HFFc6 (cell line): ENCODE measurements around the gene PLXNA3. TPM values are rescaled to one million over a fixed set of nuclear protein-coding genes. Genes with fewer than 3 reads are reported as not detected.

Experiments used
- DNase-seq: peaks from one replicate; pipeline ENCODE4 v3.0.0-alpha.2; 2018
- H3K27ac Mint-ChIP-seq: 2 replicates; pipeline ENCODE4 v1.8.0; 2020; ENCODE audit warnings: mild to moderate bottlenecking, mixed read lengths
- H3K27me3 Mint-ChIP-seq: 2 replicates; pipeline ENCODE4 v1.8.0; 2021; ENCODE audit warnings: mild to moderate bottlenecking, moderate library complexity, mixed read lengths; ENCODE audit not compliant: insufficient read depth
- H3K36me3 Mint-ChIP-seq: 2 replicates; pipeline ENCODE4 v1.8.0; 2021; ENCODE audit warnings: low read depth, mixed read lengths
- H3K4me1 Mint-ChIP-seq: 2 replicates; pipeline ENCODE4 v1.8.0; 2020; ENCODE audit warnings: low read depth, mixed read lengths
- H3K4me3 Mint-ChIP-seq: 2 replicates; pipeline ENCODE4 v1.8.0; 2020; ENCODE audit warnings: mild to moderate bottlenecking, moderate library complexity, mixed read lengths
- H3K9me3 Mint-ChIP-seq: 2 replicates; pipeline ENCODE4 v1.8.0; 2020; ENCODE audit warnings: mild to moderate bottlenecking, mixed read lengths
- total RNA-seq, 6 experiments: library from RNA; stranded (reverse); fragmentation: NEBNext Ultra II Directional; extraction: Animal tissue kit (Norgen Biotek cat#: 25700); gene quantifications; 2 replicates in 1 of 6; 3 replicates in 5 of 6; pipeline ENCODE4 v1.2.3, GENCODE V29; 2021
- TF ChIP-seq, protein P1 (sequence below): fragments of 200-600 bp; sonication (generic); IDR thresholded peaks from 2 replicates; pipeline ENCODE4 v1.5.0; 2021; ENCODE audit warnings: antibody characterized with exemption, mild to moderate bottlenecking

The PLXNA3 gene
- total RNA-seq, 6 experiments from 2014 or later = 66.2 to 98.7 (median 79.8) TPM

DNA sequence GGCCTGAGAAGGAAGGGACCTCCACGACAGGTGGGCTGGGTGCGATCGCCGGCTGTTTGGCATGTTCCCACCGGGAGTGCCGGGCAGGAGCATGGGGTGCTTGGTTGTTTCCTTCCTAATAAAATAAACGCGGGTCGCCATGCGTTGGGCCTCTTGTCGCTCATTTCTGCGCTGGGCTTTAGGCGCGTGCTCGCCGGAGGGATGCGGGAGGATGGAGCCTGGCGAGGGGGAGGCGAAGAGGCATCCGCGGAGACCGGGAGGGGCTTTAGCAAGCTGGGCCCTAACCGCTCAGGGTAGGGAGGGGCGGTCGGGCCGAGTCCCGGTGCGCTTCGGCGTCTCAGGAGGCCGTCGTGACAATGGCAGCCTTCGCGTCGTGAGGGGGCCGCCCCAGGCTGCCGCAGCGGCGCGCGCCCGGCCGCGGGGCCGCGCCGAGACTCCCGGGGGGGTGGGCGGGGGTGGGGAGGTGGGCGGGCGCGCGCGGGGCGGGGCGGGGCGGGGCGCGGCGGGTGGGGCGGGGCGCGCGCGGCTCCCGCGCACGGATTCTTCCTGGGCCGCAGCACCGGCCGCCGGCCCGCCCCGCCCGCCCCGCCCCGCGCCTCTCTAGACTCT is 21.6 kb upstream of the PLXNA3 start:
- Mint-ChIP-seq H3K4me1 (peaks cover 15% of the 10 kb centered on the region; the same call in 1 of the 2 replicates), H3K27ac (peak overlapping the region; percentile 81), H3K9me3 (no peaks in the 10 kb centered on the region), H3K27me3 (no peaks in the 10 kb centered on the region; the same call in 1 of the 2 replicates), H3K36me3 (peaks cover 8% of the 10 kb centered on the region), H3K4me3 (peak overlapping the region; percentile 56)
- TF ChIP-seq, protein P1, sequence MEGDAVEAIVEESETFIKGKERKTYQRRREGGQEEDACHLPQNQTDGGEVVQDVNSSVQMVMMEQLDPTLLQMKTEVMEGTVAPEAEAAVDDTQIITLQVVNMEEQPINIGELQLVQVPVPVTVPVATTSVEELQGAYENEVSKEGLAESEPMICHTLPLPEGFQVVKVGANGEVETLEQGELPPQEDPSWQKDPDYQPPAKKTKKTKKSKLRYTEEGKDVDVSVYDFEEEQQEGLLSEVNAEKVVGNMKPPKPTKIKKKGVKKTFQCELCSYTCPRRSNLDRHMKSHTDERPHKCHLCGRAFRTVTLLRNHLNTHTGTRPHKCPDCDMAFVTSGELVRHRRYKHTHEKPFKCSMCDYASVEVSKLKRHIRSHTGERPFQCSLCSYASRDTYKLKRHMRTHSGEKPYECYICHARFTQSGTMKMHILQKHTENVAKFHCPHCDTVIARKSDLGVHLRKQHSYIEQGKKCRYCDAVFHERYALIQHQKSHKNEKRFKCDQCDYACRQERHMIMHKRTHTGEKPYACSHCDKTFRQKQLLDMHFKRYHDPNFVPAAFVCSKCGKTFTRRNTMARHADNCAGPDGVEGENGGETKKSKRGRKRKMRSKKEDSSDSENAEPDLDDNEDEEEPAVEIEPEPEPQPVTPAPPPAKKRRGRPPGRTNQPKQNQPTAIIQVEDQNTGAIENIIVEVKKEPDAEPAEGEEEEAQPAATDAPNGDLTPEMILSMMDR = no peak
- no peak for DNase-seq

DNA sequence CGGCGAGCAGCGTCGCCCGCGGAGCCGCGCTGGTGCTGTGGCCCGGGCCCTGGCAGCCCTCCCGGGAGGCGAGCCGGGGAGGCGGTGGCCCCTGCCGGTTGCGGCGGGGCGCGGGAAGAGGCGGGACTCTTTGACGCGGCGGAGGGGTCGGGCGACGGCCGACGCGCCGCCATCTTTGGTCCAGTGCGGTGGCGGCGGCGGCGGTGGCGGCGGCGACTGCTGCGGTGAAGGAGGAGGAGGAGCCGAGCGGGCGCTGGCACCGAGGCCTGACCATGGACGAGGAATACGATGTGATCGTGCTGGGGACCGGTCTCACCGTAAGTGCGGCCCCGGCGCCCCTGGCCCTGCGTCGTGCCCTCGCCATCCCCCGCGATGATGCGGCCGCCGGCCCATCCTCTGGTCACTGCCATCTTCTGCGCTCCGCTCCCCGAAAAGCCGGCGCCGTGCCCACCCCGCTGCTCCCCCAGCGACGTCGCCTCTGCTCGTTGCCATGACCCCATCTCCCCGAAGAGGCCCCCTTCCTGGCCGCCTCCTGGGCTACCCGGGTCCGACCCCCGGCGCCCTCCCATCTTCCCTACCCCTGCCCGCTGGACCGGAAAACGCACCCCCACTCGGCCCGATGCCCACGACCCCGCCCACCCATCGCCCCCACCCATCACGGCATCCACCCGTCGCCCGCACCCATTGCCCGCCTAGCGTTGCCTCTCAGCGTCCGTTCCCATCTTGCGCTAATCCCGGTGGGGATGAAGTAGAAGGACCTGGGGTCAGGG is 20.9 kb upstream of the PLXNA3 start, which contains the start of gene GDI1:
TSS of gene GDI1 (plus strand) at position 172 of the 770 bp plus-strand sequence. CDS start at position 273, 101 bp downstream.
- peaks cover 15% of the 10 kb centered on the region; the same call in 1 of the 2 replicates for H3K4me1 Mint-ChIP-seq
- TF ChIP-seq, protein P1 = no peak
- H3K4me3 Mint-ChIP-seq = peak within 1 kb of the TSS; percentile 94
- H3K9me3 Mint-ChIP-seq = no peaks in the 10 kb centered on the region
- peak; percentile 47 for DNase-seq
- peaks cover 8% of the 10 kb centered on the region for H3K36me3 Mint-ChIP-seq
- no peaks in the 10 kb centered on the region; the same call in 1 of the 2 replicates for H3K27me3 Mint-ChIP-seq
- H3K27ac Mint-ChIP-seq = peak within 1 kb of the TSS; percentile 82

DNA sequence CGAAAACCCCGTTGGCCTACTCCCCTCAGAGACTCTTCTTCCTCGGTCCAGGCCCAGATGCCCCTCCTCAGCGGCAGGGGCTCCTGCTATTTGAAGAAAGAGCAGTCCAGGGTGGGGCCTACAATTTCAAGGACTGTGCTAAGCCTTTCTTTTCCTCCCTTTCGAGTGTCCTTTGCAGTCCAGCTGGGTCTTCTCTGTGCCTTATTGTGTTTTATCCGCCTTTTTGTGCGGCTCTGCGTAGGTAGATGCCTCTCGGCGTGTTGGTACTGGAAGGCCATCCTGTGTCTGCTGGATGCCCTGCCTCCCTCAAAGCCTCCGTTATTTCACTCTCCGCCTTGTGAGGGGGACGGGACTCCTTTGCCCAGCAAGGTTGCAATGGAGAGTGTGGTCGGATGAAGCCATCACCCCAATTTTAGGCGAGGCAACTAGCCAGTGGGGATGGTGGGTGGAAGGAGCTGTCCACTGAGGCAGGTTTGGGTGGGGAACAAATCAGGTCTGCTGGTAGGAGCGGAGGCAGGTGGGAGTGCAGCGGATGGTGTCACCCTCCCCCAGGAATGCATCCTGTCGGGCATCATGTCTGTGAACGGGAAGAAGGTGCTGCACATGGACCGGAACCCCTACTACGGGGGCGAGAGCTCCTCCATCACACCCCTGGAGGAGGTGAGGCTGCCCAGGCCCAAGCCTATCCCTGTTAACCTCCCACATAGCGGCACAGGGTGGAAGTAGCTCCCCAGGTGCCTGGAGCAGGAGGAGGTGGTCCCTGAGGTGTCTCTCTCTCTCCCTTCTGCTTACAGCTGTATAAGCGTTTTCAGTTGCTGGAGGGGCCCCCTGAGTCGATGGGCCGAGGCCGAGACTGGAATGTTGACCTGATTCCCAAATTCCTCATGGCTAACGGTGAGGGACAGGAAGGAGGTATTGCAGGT is 19.8 kb upstream of the PLXNA3 start:
- Mint-ChIP-seq H3K4me3 (peak overlapping the region; percentile 94), H3K36me3 (peaks cover 8% of the 10 kb centered on the region), H3K27ac (peak overlapping the region; percentile 82), H3K9me3 (no peaks in the 10 kb centered on the region), H3K4me1 (peaks cover 16% of the 10 kb centered on the region; the same call in 1 of the 2 replicates), H3K27me3 (no peaks in the 10 kb centered on the region; the same call in 1 of the 2 replicates)
- no peak for DNase-seq
- TF ChIP-seq, protein P1 = no peak

DNA sequence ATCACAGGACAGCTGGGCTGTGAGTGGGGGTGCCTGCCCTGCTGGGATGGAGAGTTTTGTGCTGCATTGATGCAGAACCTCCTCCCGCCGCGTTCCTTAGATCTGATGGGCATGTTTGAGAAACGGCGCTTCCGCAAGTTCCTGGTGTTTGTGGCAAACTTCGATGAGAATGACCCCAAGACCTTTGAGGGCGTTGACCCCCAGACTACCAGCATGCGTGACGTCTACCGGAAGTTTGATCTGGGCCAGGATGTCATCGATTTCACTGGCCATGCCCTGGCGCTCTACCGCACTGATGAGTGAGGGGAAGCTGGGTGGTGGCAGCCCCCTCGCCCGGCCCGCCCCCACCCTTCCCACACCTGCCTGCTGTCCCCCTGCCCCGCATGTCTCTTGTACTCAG is 18.2 kb upstream of the PLXNA3 start:
- Mint-ChIP-seq H3K4me3 (no peak overlapping the region), H3K36me3 (peaks cover 8% of the 10 kb centered on the region)
- TF ChIP-seq, protein P1 = no peak

More for the DNA sequence above, 18.2 kb upstream of the PLXNA3 start:
- Mint-ChIP-seq H3K9me3 (no peaks in the 10 kb centered on the region), H3K27me3 (no peaks in the 10 kb centered on the region; the same call in 1 of the 2 replicates), H3K27ac (no peak overlapping the region), H3K4me1 (peaks cover 20% of the 10 kb centered on the region; the same call in 1 of the 2 replicates)
- no peak for DNase-seq
